HG02852 (cell line): ENCODE measurements around the gene ZNF526.

ENCODE experiments used
- ATAC-seq: cut with Tn5 transposase; IDR thresholded peaks from one replicate; pipeline ENCODE4 v1.9.1; 2021; ENCODE audit warnings: mild to moderate bottlenecking, moderate library complexity; ENCODE audit not compliant: unreplicated experiment

Gene ZNF526

DNA sequence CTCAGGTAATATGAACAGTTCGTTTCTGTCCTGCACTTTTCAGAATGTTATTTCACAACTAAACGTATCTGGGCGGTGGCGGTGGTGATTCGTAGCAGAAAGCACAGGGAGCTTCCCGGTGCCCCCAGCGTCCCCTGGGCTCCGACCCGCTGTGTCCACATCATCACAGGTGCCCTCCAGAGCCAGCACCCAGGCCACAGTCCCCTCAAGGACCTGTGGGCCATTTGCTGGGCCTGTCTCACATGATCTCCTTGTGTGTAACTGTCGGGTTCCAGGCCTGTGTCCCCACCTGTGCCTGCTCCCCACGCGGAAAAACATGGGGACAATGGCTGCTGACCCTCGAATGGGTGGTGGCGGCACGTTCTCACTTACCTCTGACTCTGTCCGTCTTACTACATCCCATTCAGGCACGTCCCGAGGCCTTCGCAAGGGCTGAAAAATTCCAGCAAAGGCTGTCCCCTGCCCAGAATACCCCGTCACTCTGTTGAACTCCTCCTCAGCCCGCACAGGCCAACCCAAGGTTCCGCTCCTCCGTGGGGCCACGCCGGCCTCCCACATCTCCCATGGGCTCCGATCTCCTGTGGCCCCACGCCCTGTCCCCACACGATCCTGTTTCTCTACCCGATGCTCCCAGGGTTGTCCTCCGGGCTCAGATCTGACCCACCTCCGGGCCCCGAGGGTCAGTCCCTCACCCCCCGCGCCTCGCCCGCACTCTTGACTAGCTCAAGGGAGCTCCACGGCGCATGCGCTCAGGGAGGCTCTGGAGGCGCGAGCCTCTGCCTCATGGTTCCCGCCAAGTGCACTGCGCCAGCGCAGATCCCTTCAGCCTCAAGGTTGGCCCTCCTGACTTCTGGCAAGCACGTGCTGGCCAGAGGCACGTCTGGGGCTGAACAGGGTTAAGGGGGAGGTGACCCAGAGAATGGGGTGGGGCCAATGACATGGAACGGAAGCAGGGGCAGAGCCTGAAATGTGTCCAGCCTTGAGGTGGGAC lies 23.8 kb upstream of the ZNF526 start:
- ATAC-seq = no peak

DNA sequence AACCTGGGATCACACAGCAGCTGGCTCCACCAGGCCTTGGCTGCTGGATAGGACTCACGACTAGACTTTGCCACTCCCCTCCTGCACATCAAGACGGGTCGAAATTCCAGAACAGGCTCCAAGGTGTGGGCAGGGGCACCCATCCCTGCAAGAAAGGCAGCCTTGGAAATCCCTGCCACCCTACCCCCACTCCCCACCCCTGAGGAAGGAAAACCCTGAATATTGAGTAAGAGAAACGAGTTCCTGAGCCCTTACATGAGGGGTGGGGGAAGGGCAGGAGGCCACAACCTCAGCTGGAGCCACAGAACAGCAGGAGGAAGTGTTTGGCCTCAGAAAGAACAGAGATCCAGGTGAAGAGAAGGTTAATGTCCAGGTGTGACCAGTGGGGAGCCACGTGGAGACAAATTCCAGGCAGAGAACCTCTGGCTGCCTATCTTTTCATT lies 22.7 kb upstream of the ZNF526 start:
- no peak for ATAC-seq

DNA sequence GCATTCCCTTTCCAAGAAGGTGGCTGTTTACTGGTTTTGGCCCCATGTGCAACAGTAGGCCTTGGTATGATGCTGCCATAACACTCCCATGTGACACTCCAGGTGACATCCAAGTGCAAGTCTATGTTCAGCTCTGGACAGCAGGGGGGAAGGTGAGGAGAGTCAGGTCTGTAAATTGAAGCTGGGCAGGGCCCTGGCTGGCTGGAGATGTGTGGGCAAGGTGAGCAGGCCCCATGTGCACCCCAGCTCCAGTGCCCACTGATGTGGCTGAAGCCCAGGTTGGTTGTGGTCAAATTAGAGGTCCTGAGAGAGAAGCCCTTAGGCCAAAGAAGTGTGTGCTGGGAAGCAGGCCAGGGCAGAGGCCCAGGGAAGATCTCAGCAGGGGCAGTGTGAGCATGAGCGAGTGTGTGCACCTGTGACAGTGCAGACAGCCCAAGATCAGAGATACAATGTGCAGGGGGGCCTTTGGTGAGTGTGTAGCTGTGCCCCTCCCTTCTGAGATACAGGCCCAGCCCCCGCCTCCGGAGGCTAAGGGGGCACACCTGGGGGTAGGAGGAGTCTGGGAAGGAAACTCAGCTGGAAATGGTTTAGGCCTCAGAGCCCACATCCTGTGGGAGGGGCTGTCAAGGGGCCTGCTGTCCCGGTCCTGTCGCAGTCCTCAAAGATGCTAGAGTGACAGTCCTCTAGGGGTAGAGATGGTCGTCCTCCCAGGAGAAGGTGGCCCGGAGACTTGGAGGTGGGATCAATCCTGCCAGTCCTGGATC lies 21.3 kb upstream of the ZNF526 start:
- ATAC-seq = peak; percentile 41

DNA sequence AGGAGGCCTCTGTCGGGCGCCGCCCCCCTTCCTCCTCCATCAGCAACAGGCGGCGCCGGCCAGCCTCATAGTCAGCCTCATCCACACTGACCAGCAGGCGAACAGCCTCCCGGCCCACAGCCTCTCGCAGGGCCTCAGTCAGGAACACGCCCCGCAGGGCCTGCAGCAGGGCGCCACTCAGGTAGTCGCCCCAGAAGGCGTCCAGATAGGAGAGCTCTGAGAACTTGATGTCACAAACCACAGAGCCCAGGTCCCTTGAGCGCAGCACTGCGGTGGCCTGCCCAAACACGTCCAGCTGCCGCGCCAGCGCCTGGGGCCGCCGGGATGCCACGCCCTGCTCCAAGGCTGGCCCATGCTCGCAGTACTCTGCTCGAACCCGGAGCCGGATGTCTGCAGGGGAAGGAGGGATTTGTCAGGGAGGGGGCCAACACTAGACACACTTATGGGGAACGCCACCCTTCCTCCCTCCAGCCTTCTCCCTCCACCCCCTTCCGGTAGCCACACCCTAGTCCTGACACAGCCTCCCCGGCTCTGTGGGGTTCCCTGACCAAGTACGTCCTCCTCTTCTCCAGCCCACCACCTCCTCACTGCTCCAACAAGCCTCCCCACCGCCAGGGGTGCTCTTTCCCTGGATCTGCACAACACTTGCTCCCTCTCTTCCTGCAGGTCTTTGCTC lies 20.5 kb upstream of the ZNF526 start:
- peak; percentile 46 for ATAC-seq

DNA sequence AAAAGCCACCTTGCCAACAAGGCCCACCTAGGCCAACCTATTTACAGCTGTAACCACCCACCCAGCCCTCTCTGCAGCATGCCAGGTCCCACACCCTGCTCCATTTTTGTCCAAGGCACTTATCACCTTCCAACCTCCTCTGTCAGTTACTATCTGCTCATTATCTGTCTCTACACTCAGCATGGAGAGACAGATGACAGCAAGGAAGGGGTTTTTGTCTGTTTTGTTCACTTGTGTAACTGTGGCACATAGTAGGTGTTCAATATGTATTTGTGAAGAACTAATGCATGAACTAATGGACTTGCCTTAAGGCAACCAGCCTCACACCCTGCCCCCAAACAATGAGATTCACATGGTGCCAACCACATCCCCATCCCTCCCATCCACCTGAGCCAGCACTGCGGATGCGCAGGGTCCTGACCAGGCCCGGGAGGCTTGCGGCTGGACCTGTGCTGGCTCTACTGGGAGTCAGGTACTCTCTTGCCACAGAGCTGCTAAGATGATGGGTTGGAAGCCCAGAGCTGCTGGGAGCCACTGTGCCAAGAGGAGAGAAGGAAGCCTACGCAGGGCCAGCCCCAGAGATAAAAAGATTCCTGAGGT lies 19.9 kb upstream of the ZNF526 start:
- ATAC-seq = no peak

DNA sequence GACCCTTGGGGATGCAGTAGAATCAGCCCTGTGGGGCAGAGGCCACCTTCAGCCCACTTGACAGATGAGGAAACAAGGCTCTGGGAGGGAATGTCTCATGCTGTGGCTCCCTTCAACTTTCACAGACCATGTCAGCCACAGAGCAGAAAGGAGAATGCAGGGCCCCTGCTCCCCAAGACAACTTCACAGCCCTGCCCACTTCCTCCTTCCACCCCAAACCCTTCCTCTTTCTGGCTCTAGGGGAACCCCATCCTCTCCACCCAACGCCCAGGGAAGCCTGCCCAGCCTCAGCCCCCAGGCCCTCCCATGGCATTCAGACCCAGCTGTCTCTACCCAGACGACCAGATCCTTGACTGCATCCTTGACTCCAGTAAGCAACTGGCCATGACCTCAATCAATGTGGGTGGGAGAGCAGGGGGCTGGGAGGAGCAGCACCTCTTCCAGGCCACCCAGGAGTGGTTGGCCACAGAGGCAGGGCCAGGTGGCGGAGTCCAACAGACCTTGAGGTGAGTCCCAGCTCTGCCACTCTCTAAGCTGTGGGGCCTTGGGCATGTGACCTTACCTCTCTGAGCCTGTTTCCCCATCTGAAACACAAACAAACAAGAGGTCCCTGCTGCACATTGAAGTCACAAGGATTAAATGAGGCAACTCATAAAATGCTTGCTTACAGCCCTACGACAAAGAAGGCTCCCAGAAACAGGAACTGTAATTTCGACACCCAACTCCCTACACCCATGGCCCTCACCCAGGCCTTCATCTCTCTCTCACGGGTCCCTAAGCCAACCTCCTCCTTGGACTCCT lies 18.4 kb upstream of the ZNF526 start:
- no peak for ATAC-seq

DNA sequence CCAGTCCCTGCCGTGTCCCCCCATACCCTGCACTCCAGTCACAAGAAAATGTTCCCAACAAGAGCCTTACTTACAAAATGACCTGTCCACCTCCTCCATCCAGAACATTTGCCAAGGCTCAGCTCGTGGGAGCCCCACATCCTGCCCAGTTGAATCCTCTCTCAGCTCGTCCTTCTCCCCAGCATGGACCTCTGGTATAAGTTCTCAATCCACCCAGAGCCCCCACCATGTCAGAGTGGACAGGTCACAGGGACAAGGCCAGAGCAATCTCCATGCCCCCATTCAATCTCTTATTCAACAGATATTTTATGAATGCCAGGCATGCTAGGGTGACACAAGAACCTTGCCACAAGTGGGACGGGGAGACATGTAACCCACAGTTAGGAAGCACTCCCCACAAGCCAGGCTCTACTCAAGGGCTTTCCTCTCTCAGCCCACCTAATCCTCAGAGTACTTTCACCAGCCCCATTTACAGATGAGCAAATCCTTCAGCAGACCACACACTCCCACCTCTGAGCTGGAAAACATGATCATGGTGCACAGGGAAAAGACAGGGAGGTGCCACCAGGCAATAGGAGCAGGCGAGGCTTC lies 17.7 kb upstream of the ZNF526 start:
- no peak for ATAC-seq

GRCh38 chr19:42203700-42204099 lies 16.4 kb upstream of the ZNF526 start:
- no peak for ATAC-seq

GRCh38 chr19:42204664-42205063 lies 15.4 kb upstream of the ZNF526 start:
- no peak for ATAC-seq

DNA sequence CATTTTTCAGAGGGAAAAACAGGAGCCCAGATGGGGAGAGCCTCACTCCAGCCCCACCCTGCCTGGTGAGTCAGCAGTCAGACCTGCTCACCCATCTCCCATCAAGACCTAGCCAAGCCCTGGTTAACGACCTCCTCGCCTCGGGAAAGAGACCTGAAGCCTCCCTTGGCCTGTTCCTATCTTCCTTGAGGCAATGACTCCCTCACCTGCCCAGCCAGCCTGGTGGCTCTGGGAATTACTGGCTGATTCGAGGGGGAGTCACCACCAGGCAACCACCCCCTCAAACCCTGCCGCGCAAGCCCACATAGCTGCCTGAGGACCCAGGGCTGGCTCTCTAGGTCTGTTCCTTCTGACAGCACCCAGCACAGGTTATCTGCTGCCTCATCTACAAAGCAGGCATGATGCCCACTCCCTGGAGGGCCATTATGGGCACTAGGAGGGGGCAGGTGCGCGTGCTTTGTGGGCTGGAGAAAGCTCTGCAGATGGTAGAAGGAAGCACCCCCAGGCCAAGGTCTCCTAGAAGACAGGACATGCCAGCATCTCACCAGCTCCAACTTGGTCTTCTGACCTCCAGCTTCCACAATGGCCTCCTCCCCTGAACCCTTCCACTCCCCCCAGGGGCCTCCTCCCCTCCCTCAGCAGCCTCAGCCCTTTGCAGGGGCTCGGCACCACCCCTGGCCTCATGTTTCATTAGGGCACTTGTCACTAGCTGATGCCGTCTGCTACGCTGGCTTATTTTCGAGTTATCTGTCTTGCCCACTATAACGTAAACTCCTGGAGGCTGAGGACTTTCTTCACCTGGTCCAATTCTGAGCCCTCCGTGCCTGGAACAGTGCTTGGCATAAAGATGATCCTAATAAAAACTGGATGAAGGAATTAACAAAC lies 13.0 kb upstream of the ZNF526 start:
- ATAC-seq = no peak

GRCh38 chr19:42207767-42208271 lies 12.3 kb upstream of the ZNF526 start:
- ATAC-seq = no peak

DNA sequence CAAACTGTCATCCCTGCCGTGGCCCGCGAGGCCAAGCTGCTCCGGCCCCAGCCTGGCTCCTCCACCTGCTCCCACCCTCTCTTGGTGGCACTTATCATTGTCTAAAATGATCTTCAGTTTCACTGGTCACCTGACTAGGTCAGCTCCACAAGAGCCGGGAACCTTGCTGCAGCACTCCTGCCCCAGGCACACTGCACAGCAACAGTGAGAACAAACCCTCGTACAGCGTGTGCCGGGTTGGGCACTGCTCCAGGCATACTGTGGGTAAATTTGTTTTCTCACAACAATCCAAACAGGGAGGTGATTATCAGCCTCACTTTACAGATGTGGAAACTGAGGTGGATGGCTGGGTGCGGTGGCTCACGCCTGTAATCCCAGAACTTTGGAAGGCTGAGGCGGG lies 11.5 kb upstream of the ZNF526 start:
- ATAC-seq = no peak

GRCh38 chr19:42212886-42213285 lies 7.2 kb upstream of the ZNF526 start:
- no peak for ATAC-seq

GRCh38 chr19:42214810-42215485 lies 5.2 kb upstream of the ZNF526 start:
- no peak for ATAC-seq

- peak; percentile 8 for ATAC-seq
Measured at GRCh38 chr19:42216653-42217519, 3.2 kb upstream of the ZNF526 start.

- ATAC-seq = peak; percentile 51
Measured at GRCh38 chr19:42217520-42218437, 2.3 kb upstream of the ZNF526 start, which contains the start of gene DEDD2. DEDD2 (minus strand) TSS chr19:42217677; CDS start chr19:42217007, 670 bp downstream.
